Ascending aorta (tissue), 2 donors: ENCODE results near the gene MAP3K14. TPM values are rescaled to one million over a fixed set of nuclear protein-coding genes. Genes with fewer than 3 reads are reported as not detected.
"Not testable (repeated sequence)": the region's sequence is repeated elsewhere in the genome, so short reads cannot be mapped to it uniquely, and the experiment has no call there.

ENCODE experiments used
- DNase-seq, 2 donors: peaks; one replicate each; pipeline ENCODE4 v3.0.0-alpha.2; 2019; ENCODE audit warnings: low spot score in 2 of 2
- H3K27ac ChIP-seq, 2 donors: fragments of 200-600 bp; sonication (generic); one replicate each; pipeline ENCODE4 v1.5.1; 2016 to 2017; ENCODE audit warnings: mild to moderate bottlenecking in 1 of 2
- H3K27me3 ChIP-seq: fragments of 200-600 bp; sonication (generic); one replicate; pipeline ENCODE4 v1.5.1; 2017
- H3K36me3 ChIP-seq, 2 donors: fragments of 200-600 bp; sonication (generic); one replicate each; pipeline ENCODE4 v1.5.1; 2016
- H3K4me1 ChIP-seq, 2 donors: fragments of 200-600 bp; sonication (generic); one replicate each; pipeline ENCODE4 v1.5.1; 2016 to 2017; ENCODE audit warnings: mild to moderate bottlenecking in 1 of 2
- H3K4me3 ChIP-seq, 2 donors: fragments of 200-600 bp; sonication (generic); one replicate each; pipeline ENCODE4 v1.5.1; 2016 to 2017; ENCODE audit warnings: mild to moderate bottlenecking in 1 of 2
- H3K9me3 ChIP-seq, 2 donors: fragments of 200-600 bp; sonication (generic); one replicate each; pipeline ENCODE4 v1.5.1; 2016
- CTCF ChIP-seq, 3 experiments: fragments of 200-600 bp in 2 of 3; fragments of 450-650 bp in 1 of 3; sonication (generic) in 2 of 3; IDR thresholded peaks; one replicate each; pipeline ENCODE4 v1.5.1; 2016 to 2019; ENCODE audit warnings: antibody characterized with exemption in 3 of 3, mild to moderate bottlenecking in 1 of 3, moderate library complexity in 1 of 3
- intact Hi-C: fragments of 100-400 bp; cut with DNase I; formaldehyde crosslinking; loops from one replicate; pipeline ENCODE4 v1.15.1; 2023
- total RNA-seq: library from RNA; depleted of rRNA; stranded (reverse); fragments of >200 nt; gene quantifications from one replicate; pipeline ENCODE4 v1.1.0, GENCODE V29; 2016

MAP3K14 gene
- total RNA-seq, 1 donor from 2014 or later = 7.7 TPM

- Histone ChIP-seq H3K4me1 (peaks cover 2 to 34% of the 10 kb centered on the region in 2 donors), H3K9me3 (no peaks in the 10 kb centered on the region), H3K27ac (peak overlapping the region in 1 of 2 donors; percentile 7), H3K4me3 (no peak overlapping the region), H3K36me3 (no peaks in the 10 kb centered on the region), H3K27me3 (no peaks in the 10 kb centered on the region)
- intact Hi-C loops = loop anchor here (2.0 kb wide), 1 partner anchor 13 kb away; no protein-coding TSS in a partner anchor
- no peak for TF ChIP-seq CTCF (IDR thresholded peaks at IDR 0.05)
- DNase-seq = no peak
These were observed 10.7 kb downstream of the MAP3K14 start for GRCh38 chr17:45306094-45306493.

GRCh38 chr17:45305530-45306087, 11.2 kb downstream of the MAP3K14 start:
- intact Hi-C loops = loop anchor here (2.0 kb wide), 1 partner anchor 13 kb away; no protein-coding TSS in a partner anchor
- DNase-seq = no peak
- H3K4me1 ChIP-seq = peaks cover 0 to 30% of the 10 kb centered on the region in 2 donors
- H3K4me3 ChIP-seq = no peak overlapping the region
- H3K27me3 ChIP-seq = no peaks in the 10 kb centered on the region
- H3K27ac ChIP-seq = no peak overlapping the region
- TF ChIP-seq CTCF (IDR thresholded peaks at IDR 0.05) = no peak
- no peaks in the 10 kb centered on the region for H3K36me3 ChIP-seq
- no peaks in the 10 kb centered on the region for H3K9me3 ChIP-seq

GRCh38 chr17:45302649-45303173, 14.1 kb downstream of the MAP3K14 start:
- intact Hi-C loops = no loop called here
- H3K27me3 ChIP-seq = no peaks in the 10 kb centered on the region
- no peak overlapping the region for H3K4me3 ChIP-seq
- TF ChIP-seq CTCF (IDR thresholded peaks at IDR 0.05) = no peak
- no peaks in the 10 kb centered on the region for H3K36me3 ChIP-seq
- no peaks in the 10 kb centered on the region for H3K9me3 ChIP-seq
- peak overlapping the region; percentile 57 to 69 for H3K27ac ChIP-seq
- no peak for DNase-seq
- peaks cover 0 to 23% of the 10 kb centered on the region in 2 donors for H3K4me1 ChIP-seq

GRCh38 chr17:45302220-45302619, 14.6 kb downstream of the MAP3K14 start:
- H3K36me3 ChIP-seq, H3K4me3 ChIP-seq, H3K27me3 ChIP-seq, DNase-seq, H3K9me3 ChIP-seq, intact Hi-C loops: not testable (repeated sequence)
- peaks cover 0 to 20% of the 10 kb centered on the region in 2 donors for H3K4me1 ChIP-seq
- peak overlapping the region; percentile 57 to 69 for H3K27ac ChIP-seq

- DNase-seq = no peak
- Histone ChIP-seq H3K27ac (peak overlapping the region; percentile 57 to 69), H3K9me3 (no peaks in the 10 kb centered on the region), H3K4me3 (no peak overlapping the region), H3K36me3 (no peaks in the 10 kb centered on the region), H3K27me3 (no peaks in the 10 kb centered on the region), H3K4me1 (peaks cover 0 to 21% of the 10 kb centered on the region in 2 donors)
- intact Hi-C loops = no loop called here
- TF ChIP-seq CTCF (IDR thresholded peaks at IDR 0.05) = no peak
These were observed 15.1 kb downstream of the MAP3K14 start for GRCh38 chr17:45301674-45302073.

- Histone ChIP-seq H3K4me1 (peaks cover 0 to 29% of the 10 kb centered on the region in 2 donors), H3K4me3 (no peak overlapping the region), H3K36me3 (no peaks in the 10 kb centered on the region), H3K27me3 (no peaks in the 10 kb centered on the region), H3K9me3 (no peaks in the 10 kb centered on the region), H3K27ac (peak overlapping the region in 1 of 2 donors; percentile 19)
- intact Hi-C loops = no loop called here
- TF ChIP-seq CTCF (IDR thresholded peaks at IDR 0.05) = no peak
- no peak for DNase-seq
These were observed 16.6 kb downstream of the MAP3K14 start for GRCh38 chr17:45300060-45300751.
